ENCODE results near the gene BAIAP2L1.

Gene BAIAP2L1

DNA sequence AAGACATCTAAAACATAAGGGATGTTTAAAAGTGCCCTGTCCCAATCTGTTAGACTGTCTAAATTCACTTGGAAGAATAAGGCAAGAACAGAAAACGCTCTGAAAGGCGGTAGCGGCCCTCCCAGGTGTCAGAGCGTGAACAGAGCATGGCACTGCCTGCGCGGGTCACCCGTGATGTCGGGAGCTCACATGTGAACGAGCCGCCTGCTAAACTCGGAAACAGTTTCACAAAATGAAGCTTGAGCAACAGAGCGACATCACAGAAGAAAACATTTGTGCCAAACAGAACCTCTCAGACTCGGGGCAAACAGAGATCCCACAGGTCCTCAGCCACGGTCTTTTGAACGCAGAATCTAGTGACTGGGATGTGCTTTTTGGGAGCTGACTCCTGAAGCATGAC lies 106.6 kb downstream of the BAIAP2L1 start:
- no peak for DNase-seq (ENCODE audit: low spot score)
- TF ChIP-seq, protein P1, sequence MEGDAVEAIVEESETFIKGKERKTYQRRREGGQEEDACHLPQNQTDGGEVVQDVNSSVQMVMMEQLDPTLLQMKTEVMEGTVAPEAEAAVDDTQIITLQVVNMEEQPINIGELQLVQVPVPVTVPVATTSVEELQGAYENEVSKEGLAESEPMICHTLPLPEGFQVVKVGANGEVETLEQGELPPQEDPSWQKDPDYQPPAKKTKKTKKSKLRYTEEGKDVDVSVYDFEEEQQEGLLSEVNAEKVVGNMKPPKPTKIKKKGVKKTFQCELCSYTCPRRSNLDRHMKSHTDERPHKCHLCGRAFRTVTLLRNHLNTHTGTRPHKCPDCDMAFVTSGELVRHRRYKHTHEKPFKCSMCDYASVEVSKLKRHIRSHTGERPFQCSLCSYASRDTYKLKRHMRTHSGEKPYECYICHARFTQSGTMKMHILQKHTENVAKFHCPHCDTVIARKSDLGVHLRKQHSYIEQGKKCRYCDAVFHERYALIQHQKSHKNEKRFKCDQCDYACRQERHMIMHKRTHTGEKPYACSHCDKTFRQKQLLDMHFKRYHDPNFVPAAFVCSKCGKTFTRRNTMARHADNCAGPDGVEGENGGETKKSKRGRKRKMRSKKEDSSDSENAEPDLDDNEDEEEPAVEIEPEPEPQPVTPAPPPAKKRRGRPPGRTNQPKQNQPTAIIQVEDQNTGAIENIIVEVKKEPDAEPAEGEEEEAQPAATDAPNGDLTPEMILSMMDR (IDR thresholded peaks at IDR 0.05; ENCODE audit: extremely low read depth, missing control alignments) = no peak

DNA sequence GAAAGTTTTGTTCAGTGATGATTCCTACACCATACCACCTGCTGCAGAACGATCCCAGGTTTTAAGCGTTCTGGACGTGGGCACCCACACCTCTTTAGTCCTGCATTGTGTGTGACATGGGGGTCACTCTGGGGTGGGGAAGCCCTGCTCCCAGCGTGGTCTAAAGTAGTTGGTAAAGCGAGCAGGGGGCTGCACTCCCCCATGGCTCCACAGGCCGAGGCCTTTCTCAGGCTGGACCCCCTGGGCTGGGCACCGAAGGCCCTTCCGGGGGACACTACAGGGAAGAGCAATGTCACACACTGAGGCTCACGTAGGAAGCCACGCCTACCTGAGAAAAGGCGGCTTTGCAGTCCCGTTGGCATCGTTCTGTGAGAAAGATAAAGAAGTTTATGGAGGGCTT lies 107.1 kb downstream of the BAIAP2L1 start:
- TF ChIP-seq, protein P1 (IDR thresholded peaks at IDR 0.05; ENCODE audit: extremely low read depth, missing control alignments) = no peak
- DNase-seq (ENCODE audit: low spot score) = no peak

DNA sequence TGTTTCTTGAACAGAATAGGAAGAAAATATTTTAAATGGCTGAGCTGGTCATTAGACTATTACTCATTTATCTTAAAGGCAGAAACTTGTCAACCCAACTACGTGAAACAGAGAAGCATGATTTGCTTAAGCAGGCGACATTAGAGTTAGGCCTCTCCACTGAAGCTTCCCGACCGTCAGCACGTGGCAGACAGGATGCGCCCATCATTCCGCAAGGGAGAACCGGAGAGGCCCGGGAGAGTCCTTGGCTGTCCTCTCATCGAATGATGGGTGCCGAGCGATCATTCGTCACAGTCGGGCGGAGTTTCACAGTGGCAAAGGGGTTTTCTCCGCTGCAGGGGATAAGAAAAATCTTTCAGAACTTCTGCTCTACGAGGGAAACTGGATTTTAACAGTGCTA lies 107.6 kb downstream of the BAIAP2L1 start:
- DNase-seq (ENCODE audit: low spot score) = no peak
- TF ChIP-seq, protein P1 (IDR thresholded peaks at IDR 0.05; ENCODE audit: extremely low read depth, missing control alignments) = no peak

DNA sequence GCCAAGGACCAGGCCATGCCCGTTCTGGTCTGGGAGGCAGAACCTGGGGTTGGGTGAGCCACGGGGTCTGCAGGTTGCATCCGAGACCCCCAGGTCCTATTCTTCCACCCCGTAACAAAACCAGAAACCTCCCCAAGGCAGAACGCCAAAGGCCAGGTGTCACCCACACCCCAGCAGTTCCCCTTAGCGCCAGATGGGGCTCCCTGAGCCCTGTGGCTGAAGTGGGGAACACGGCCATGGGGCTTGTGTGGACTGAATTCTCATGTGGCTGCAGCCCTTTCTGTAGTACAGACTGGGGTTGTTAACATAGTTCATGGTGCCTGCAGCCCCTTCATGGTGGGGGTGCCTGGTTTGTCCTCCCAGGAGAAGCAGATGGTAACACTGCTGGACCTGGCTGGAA lies 109.2 kb downstream of the BAIAP2L1 start:
- no peak for DNase-seq (ENCODE audit: low spot score)
- TF ChIP-seq, protein P1 (IDR thresholded peaks at IDR 0.05; ENCODE audit: extremely low read depth, missing control alignments) = no peak

DNA sequence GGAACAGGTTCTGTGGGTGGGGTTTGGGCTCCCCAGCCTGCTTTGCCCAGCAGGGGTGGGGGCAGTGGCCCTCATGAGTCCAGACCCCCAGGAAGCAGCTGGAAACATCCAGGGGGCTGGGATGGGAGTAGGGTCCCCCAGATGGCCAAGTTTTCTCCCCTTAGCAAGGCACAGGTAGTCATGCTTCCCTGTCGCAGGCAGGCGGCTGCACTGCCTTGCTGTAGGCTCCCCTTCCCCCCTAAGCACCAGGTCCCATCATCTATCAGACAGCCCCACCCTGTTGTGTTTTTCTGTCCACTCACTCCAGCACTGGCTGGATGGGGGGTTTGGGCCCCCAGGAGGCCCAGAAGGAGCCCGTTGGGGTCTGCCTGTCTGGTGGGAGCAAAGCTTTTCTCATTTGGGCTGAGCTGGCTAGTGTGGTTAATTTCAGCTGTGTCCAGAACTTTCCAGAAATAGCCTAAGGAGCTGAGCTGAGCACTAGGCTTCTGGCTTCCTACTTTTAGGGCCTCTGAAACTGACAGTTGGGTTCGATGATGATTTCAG lies 111.5 kb downstream of the BAIAP2L1 start:
- TF ChIP-seq, protein P1 (IDR thresholded peaks at IDR 0.05; ENCODE audit: extremely low read depth, missing control alignments) = no peak
- no peak for DNase-seq (ENCODE audit: low spot score)

DNA sequence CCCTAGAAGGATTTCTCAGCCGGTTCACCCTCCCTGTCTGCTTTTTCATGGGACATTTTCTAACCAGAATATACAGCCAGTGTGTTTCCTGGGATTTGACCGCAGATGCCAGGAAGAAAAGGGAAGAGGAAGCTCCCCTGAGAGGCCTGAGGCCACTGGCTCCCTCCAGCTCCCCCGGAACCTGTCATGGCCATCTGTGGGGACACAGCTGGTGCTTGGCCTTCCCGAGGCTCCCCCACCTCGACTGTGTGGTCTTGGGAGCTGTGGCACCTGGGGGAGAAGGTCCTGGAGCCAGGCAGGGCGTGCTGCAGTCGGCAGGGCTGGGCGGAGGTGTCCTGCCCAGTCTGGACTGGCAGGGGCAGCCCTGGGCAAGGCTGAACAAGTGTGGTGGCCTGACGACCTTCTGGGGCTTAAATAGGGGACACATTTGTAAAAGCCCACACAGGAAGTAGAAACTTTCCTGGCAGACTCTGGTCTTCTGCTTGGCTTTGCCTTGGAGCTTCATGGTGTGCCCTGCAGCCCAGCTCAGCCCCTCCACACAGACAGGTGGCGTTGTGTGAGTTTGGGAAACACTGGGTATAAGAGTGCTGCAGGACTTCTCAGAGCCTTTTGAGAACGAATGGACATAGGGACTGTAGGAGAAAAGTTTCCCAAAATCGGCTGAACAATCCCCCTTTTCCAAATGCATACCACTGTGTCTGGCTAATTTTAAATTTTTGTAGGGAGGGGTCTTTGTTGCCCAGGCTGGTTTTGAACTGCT lies 112.6 kb downstream of the BAIAP2L1 start:
- TF ChIP-seq, protein P1 (IDR thresholded peaks at IDR 0.05; ENCODE audit: extremely low read depth, missing control alignments) = no peak
- no peak for DNase-seq (ENCODE audit: low spot score)

DNA sequence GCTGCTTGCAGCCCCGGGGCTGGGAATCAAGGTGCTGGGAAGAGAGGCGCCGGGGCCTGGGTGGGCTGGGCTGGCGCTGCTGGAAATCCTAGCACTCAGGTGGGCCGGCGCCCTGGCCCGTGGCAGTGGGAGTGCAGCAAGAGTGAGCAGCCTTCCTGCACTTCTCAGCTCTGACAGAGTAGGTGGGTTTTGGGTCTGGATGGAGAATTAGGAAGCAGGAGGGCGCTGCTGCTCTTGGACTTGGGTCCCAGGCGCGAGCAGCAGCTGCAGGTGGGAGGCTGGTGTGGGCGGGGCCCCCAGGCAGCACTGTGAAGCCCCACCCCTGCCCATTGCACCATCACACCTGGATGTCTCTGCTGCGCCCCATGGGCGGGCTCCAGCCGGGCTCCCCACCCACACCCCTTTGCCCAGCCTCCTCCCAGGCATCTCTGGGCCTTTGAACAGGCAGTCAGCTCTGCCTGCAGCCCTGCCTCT lies 113.4 kb downstream of the BAIAP2L1 start:
- TF ChIP-seq, protein P1 (IDR thresholded peaks at IDR 0.05; ENCODE audit: extremely low read depth, missing control alignments) = no peak
- DNase-seq (ENCODE audit: low spot score) = no peak

Measured in GM20000 (cell line).